HCT116 (cell line): ENCODE results near the gene SLC39A5.

Experiments used
- EZH2 ChIP-seq: fragments of 200-600 bp; sonication (generic); IDR thresholded peaks from 2 replicates; pipeline ENCODE4 v1.6.1; 2017; ENCODE audit warnings: antibody characterized with exemption, mixed run types
- POLR2AphosphoS5 ChIP-seq: IDR thresholded peaks from 2 replicates; pipeline ENCODE4 v1.6.1; 2011; ENCODE audit warnings: mild to moderate bottlenecking, low read depth, low read length, moderate library complexity
- TF ChIP-seq, protein P1 (sequence below), 3 experiments: fragments of 200-600 bp in 1 of 3; sonication (generic) in 1 of 3; IDR thresholded peaks in 2 of 3; conservative IDR thresholded peaks in 1 of 3; 2 replicates each; pipeline ENCODE4 v1.5.1; 2012 to 2017; ENCODE audit warnings: low read depth in 2 of 3, low read length in 2 of 3, antibody characterized with exemption in 1 of 3, borderline replicate concordance in 1 of 3, control low read depth in 1 of 3, mild to moderate bottlenecking in 1 of 3, mixed read lengths in 1 of 3, mixed run types in 1 of 3, moderate library complexity in 1 of 3; ENCODE audit not compliant: insufficient read depth in 1 of 3
- TF ChIP-seq, protein P2 (sequence below): IDR thresholded peaks from 2 replicates; pipeline ENCODE4 v1.6.1; 2012; ENCODE audit warnings: low read depth

DNA sequence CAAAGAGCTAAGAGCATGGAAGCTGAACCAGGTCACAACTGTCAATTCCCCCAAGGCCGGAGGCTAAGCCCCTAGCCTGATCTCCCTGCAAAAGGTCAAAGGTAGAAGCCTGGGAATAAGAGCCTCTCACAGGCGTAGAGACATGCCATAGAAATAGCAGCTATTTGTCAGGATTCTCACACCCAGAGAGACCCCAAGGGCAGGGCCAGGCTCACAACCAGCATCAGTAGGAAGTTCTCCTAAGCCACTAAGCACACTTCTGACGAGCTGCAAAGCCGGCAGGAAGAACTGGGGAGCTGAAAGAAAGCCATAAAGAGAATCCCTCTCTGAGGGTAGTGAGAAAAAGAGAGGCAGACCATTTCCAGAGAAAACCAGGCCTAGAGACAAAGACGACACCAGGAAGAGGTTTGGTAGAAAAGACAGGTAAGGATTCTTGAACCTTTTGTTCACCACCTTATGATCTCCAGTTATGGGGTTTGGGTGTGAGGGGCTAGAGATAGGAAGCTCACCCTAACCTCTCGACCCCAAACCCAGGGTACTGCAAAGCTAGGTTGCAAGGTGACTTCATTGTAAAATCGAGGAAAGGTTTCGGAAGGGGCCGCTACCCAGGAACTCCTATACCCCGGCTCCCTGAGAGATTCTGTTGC, 41.6 kb upstream of the SLC39A5 start:
- TF ChIP-seq, protein P1, sequence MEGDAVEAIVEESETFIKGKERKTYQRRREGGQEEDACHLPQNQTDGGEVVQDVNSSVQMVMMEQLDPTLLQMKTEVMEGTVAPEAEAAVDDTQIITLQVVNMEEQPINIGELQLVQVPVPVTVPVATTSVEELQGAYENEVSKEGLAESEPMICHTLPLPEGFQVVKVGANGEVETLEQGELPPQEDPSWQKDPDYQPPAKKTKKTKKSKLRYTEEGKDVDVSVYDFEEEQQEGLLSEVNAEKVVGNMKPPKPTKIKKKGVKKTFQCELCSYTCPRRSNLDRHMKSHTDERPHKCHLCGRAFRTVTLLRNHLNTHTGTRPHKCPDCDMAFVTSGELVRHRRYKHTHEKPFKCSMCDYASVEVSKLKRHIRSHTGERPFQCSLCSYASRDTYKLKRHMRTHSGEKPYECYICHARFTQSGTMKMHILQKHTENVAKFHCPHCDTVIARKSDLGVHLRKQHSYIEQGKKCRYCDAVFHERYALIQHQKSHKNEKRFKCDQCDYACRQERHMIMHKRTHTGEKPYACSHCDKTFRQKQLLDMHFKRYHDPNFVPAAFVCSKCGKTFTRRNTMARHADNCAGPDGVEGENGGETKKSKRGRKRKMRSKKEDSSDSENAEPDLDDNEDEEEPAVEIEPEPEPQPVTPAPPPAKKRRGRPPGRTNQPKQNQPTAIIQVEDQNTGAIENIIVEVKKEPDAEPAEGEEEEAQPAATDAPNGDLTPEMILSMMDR (IDR thresholded peaks at IDR 0.05 in 2 of 3, conservative IDR thresholded peaks at IDR 0.05 in 1 of 3; ENCODE audit: borderline replicate concordance in 1 of 3, insufficient read depth in 1 of 3, low read depth in 2 of 3, low read length in 2 of 3) = no peak
- TF ChIP-seq POLR2AphosphoS5 (no peak), EZH2 (no peak)
- TF ChIP-seq, protein P2, sequence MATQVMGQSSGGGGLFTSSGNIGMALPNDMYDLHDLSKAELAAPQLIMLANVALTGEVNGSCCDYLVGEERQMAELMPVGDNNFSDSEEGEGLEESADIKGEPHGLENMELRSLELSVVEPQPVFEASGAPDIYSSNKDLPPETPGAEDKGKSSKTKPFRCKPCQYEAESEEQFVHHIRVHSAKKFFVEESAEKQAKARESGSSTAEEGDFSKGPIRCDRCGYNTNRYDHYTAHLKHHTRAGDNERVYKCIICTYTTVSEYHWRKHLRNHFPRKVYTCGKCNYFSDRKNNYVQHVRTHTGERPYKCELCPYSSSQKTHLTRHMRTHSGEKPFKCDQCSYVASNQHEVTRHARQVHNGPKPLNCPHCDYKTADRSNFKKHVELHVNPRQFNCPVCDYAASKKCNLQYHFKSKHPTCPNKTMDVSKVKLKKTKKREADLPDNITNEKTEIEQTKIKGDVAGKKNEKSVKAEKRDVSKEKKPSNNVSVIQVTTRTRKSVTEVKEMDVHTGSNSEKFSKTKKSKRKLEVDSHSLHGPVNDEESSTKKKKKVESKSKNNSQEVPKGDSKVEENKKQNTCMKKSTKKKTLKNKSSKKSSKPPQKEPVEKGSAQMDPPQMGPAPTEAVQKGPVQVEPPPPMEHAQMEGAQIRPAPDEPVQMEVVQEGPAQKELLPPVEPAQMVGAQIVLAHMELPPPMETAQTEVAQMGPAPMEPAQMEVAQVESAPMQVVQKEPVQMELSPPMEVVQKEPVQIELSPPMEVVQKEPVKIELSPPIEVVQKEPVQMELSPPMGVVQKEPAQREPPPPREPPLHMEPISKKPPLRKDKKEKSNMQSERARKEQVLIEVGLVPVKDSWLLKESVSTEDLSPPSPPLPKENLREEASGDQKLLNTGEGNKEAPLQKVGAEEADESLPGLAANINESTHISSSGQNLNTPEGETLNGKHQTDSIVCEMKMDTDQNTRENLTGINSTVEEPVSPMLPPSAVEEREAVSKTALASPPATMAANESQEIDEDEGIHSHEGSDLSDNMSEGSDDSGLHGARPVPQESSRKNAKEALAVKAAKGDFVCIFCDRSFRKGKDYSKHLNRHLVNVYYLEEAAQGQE = no peak
